Liver (tissue), 9 donors: ENCODE measurements around the gene CCDC33. TPM values are rescaled to one million over a fixed set of nuclear protein-coding genes. Genes with fewer than 3 reads are reported as not detected.

Source experiments
- DNase-seq: peaks from one replicate; pipeline ENCODE4 v3.0.0-alpha.2; 2017; ENCODE audit warnings: low spot score
- H3K27ac ChIP-seq, 2 donors: one replicate each; pipeline ENCODE4 v1.7.0; 2013; ENCODE audit warnings: inconsistent platforms in 2 of 2, low read length in 2 of 2, control low read depth in 1 of 2, low read depth in 1 of 2, mild to moderate bottlenecking in 1 of 2
- H3K27me3 ChIP-seq, 4 donors: one replicate each; pipeline versions ENCODE4 v1.6.1 to v1.7.0; 2013; ENCODE audit warnings: low read length in 3 of 4, inconsistent platforms in 1 of 4, mild to moderate bottlenecking in 1 of 4, moderate library complexity in 1 of 4; ENCODE audit not compliant: control insufficient read depth in 4 of 4, insufficient read depth in 4 of 4
- H3K36me3 ChIP-seq, 4 donors: one replicate each; pipeline versions ENCODE4 v1.6.1 to v1.7.0; 2013; ENCODE audit warnings: low read length in 3 of 4, mild to moderate bottlenecking in 3 of 4, low read depth in 1 of 4, moderate library complexity in 1 of 4; ENCODE audit not compliant: control insufficient read depth in 4 of 4, insufficient read depth in 3 of 4
- H3K4me1 ChIP-seq, 4 donors: one replicate each; pipeline versions ENCODE4 v1.6.1 to v1.7.0; 2013; ENCODE audit warnings: low read length in 3 of 4, mild to moderate bottlenecking in 3 of 4, moderate library complexity in 1 of 4; ENCODE audit not compliant: control insufficient read depth in 4 of 4, insufficient read depth in 4 of 4
- H3K4me3 ChIP-seq, 3 donors: one replicate each; pipeline versions ENCODE4 v1.6.1 to v1.7.0; 2013; ENCODE audit warnings: low read length in 3 of 3, control low read depth in 1 of 3, low read depth in 1 of 3, mild to moderate bottlenecking in 1 of 3
- H3K9ac ChIP-seq, 2 donors: one replicate each; pipeline ENCODE4 v1.7.0; 2013; ENCODE audit warnings: low read length in 2 of 2, mild to moderate bottlenecking in 2 of 2, moderate library complexity in 2 of 2, control low read depth in 1 of 2, low read depth in 1 of 2
- H3K9me3 ChIP-seq, 4 donors: one replicate each; pipeline versions ENCODE4 v1.6.1 to v1.7.0; 2013; ENCODE audit warnings: low read length in 3 of 4; ENCODE audit not compliant: control insufficient read depth in 4 of 4
- EGR1 ChIP-seq, 2 donors: IDR thresholded peaks; 2 replicates each; pipeline ENCODE4 v1.6.1; 2016 to 2018; ENCODE audit warnings: antibody characterized with exemption in 2 of 2, low read depth in 2 of 2
- FOXA1 ChIP-seq: IDR thresholded peaks from 2 replicates; pipeline ENCODE4 v1.6.1; 2016; ENCODE audit warnings: antibody characterized with exemption
- FOXA2 ChIP-seq: IDR thresholded peaks from 2 replicates; pipeline ENCODE4 v1.6.1; 2016; ENCODE audit warnings: antibody characterized with exemption
- GABPA ChIP-seq, 2 donors: IDR thresholded peaks in 1 of 2; conservative IDR thresholded peaks in 1 of 2; 2 replicates each; pipeline ENCODE4 v1.6.1; 2016; ENCODE audit warnings: antibody characterized with exemption in 2 of 2, mild to moderate bottlenecking in 1 of 2, moderate library complexity in 1 of 2
- HNF4A ChIP-seq, 2 donors: conservative IDR thresholded peaks; 2 replicates each; pipeline ENCODE4 v1.6.1; 2016; ENCODE audit warnings: antibody characterized with exemption in 2 of 2, mild to moderate bottlenecking in 2 of 2
- HNF4G ChIP-seq: IDR thresholded peaks from 2 replicates; pipeline ENCODE4 v1.6.1; 2016; ENCODE audit warnings: antibody characterized with exemption
- JUND ChIP-seq, 2 donors: IDR thresholded peaks; 2 replicates each; pipeline ENCODE4 v1.6.1; 2016; ENCODE audit warnings: antibody characterized with exemption in 2 of 2
- NR2F2 ChIP-seq: IDR thresholded peaks from 2 replicates; pipeline ENCODE4 v1.6.1; 2016; ENCODE audit warnings: antibody characterized with exemption
- RAD21 ChIP-seq, 2 donors: IDR thresholded peaks; 2 replicates each; pipeline ENCODE4 v1.6.1; 2016; ENCODE audit warnings: antibody characterized with exemption in 2 of 2, mild to moderate bottlenecking in 2 of 2
- REST ChIP-seq: IDR thresholded peaks from 2 replicates; pipeline ENCODE4 v1.6.1; 2016; ENCODE audit warnings: antibody characterized with exemption, mild to moderate bottlenecking
- RXRA ChIP-seq, 2 donors: IDR thresholded peaks; 2 replicates each; pipeline ENCODE4 v1.6.1; 2017 to 2018; ENCODE audit warnings: antibody characterized with exemption in 2 of 2, mild to moderate bottlenecking in 1 of 2
- SP1 ChIP-seq: IDR thresholded peaks from 2 replicates; pipeline ENCODE4 v1.6.1; 2018; ENCODE audit warnings: antibody characterized with exemption, mild to moderate bottlenecking
- TAF1 ChIP-seq: conservative IDR thresholded peaks from 2 replicates; pipeline ENCODE4 v1.6.1; 2016; ENCODE audit warnings: antibody characterized with exemption, mild to moderate bottlenecking
- YY1 ChIP-seq: IDR thresholded peaks from 2 replicates; pipeline ENCODE4 v1.6.1; 2016; ENCODE audit warnings: antibody characterized with exemption, mild to moderate bottlenecking
- WGBS: extraction: QIAGEN DNeasy Blood & Tissue Kit; methylation state at CpG from one replicate; pipeline ENCODE4 v1.1.7; 2013; 5-methylcytosine and 5-hydroxymethylcytosine counted together
- polyA plus RNA-seq, 2 donors: library from polyadenylated mRNA; stranded (reverse) in 1 of 2; unstranded in 1 of 2; fragments of 200-250 nt in 1 of 2; fragments of >200 nt in 1 of 2; fragmentation: Nextera tagmentation in 1 of 2; extraction: Ambion mirVana in 1 of 2; gene quantifications; one replicate each; pipeline versions ENCODE4 v1.2.1 to v1.2.3, GENCODE V29; 2013 to 2015
- total RNA-seq, 2 donors: library from RNA; depleted of rRNA; stranded (reverse); fragments of >200 nt; gene quantifications; one replicate each; pipeline ENCODE4 v1.2.3, GENCODE V29; 2014
- TF ChIP-seq, protein P1 (sequence below): IDR thresholded peaks from 2 replicates; pipeline ENCODE4 v1.6.1; 2016; ENCODE audit warnings: antibody characterized with exemption
- TF ChIP-seq, protein P2 (sequence below): IDR thresholded peaks from 2 replicates; pipeline ENCODE4 v1.6.1; 2016; ENCODE audit warnings: antibody characterized with exemption
- TF ChIP-seq, protein P3 (sequence below): IDR thresholded peaks from 2 replicates; pipeline ENCODE4 v1.6.1; 2016; ENCODE audit warnings: antibody characterized with exemption
- donor health status: healthy.
- donor health status: healthy.
- donor health status: healthy.
- donor health status: healthy.
- donor health status: healthy.

Gene CCDC33
- total and polyA plus RNA-seq, 4 donors, result not detected

GRCh38 chr15:74328331-74329056, 92.4 kb downstream of the CCDC33 start:
- Histone ChIP-seq H3K27me3 (no peaks in the 10 kb centered on the region), H3K4me1 (no peaks in the 10 kb centered on the region), H3K9me3 (no peaks in the 10 kb centered on the region), H3K4me3 (no peak overlapping the region), H3K9ac (no peak overlapping the region), H3K36me3 (no peaks in the 10 kb centered on the region), H3K27ac (no peak overlapping the region)
- no peak for DNase-seq
- no peak for TF ChIP-seq JUND (IDR thresholded peaks at IDR 0.05)
- no peak for TF ChIP-seq GABPA (IDR thresholded peaks at IDR 0.05 in 1 of 2, conservative IDR thresholded peaks at IDR 0.05 in 1 of 2)
- TF ChIP-seq SP1, result no peak
- TF ChIP-seq EGR1 (IDR thresholded peaks at IDR 0.05; ENCODE audit: low read depth in 2 of 2), result no peak
- TF ChIP-seq HNF4G, result no peak
- TF ChIP-seq, protein P1, sequence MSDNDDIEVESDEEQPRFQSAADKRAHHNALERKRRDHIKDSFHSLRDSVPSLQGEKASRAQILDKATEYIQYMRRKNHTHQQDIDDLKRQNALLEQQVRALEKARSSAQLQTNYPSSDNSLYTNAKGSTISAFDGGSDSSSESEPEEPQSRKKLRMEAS, result no peak
- no peak for TF ChIP-seq FOXA2
- no peak for TF ChIP-seq REST
- no peak for TF ChIP-seq RAD21 (IDR thresholded peaks at IDR 0.05)
- no peak for TF ChIP-seq TAF1
- no peak for TF ChIP-seq YY1
- TF ChIP-seq RXRA (IDR thresholded peaks at IDR 0.05), result no peak
- TF ChIP-seq, protein P2, sequence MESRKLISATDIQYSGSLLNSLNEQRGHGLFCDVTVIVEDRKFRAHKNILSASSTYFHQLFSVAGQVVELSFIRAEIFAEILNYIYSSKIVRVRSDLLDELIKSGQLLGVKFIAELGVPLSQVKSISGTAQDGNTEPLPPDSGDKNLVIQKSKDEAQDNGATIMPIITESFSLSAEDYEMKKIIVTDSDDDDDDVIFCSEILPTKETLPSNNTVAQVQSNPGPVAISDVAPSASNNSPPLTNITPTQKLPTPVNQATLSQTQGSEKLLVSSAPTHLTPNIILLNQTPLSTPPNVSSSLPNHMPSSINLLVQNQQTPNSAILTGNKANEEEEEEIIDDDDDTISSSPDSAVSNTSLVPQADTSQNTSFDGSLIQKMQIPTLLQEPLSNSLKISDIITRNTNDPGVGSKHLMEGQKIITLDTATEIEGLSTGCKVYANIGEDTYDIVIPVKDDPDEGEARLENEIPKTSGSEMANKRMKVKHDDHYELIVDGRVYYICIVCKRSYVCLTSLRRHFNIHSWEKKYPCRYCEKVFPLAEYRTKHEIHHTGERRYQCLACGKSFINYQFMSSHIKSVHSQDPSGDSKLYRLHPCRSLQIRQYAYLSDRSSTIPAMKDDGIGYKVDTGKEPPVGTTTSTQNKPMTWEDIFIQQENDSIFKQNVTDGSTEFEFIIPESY, result no peak
- TF ChIP-seq FOXA1, result no peak
- TF ChIP-seq, protein P3, sequence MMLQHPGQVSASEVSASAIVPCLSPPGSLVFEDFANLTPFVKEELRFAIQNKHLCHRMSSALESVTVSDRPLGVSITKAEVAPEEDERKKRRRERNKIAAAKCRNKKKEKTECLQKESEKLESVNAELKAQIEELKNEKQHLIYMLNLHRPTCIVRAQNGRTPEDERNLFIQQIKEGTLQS, result no peak
- no peak for TF ChIP-seq HNF4A (conservative IDR thresholded peaks at IDR 0.05)
- WGBS, result 64% methylated on average over 10 of the region's 10 CpGs

DNA sequence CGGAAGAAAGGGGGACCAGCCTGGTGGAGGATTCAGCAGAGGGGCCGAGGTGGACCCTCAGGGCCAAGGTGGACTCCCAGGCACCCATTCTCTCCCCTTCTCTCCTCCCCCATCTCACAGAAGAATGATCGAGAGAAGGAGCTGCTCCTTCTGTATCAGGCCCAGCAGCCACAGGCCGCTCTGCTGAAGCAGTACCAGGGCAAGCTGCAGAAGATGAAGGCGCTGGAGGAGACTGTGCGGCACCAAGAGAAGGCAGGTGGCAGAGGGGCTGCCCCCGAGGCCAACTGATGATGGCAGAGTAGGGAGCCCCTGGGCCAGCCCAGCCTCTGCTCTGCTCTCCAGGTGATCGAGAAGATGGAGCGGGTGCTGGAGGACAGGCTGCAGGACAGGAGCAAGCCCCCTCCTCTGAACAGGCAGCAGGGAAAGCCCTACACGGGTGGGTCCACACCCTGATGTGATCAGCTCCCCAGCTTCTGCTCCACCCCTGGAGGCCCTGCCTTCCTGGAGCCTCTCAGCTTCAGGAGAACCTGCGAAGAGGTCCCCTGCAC, 94.8 kb downstream of the CCDC33 start:
- Histone ChIP-seq H3K36me3 (no peaks in the 10 kb centered on the region), H3K9me3 (no peaks in the 10 kb centered on the region), H3K9ac (no peak overlapping the region), H3K4me1 (no peaks in the 10 kb centered on the region), H3K27ac (no peak overlapping the region), H3K4me3 (no peak overlapping the region), H3K27me3 (no peaks in the 10 kb centered on the region)
- no peak for DNase-seq
- 86% methylated on average over 11 of the region's 11 CpGs for WGBS
- TF ChIP-seq, protein P2, result no peak
- TF ChIP-seq YY1 (no peak), EGR1 (IDR thresholded peaks at IDR 0.05; ENCODE audit: low read depth in 2 of 2) (no peak), RXRA (IDR thresholded peaks at IDR 0.05) (no peak), GABPA (IDR thresholded peaks at IDR 0.05 in 1 of 2, conservative IDR thresholded peaks at IDR 0.05 in 1 of 2) (no peak), TAF1 (no peak), FOXA2 (no peak), HNF4G (no peak), JUND (IDR thresholded peaks at IDR 0.05) (no peak), NR2F2 (no peak), REST (no peak), SP1 (no peak)
- TF ChIP-seq, protein P1, result no peak
